Neural cell (in vitro differentiated cells): Measurements from ENCODE around the gene NXNL1. TPM values are rescaled to one million over a fixed set of nuclear protein-coding genes. Genes with fewer than 3 reads are reported as not detected.

Source experiments
- H2AFZ ChIP-seq: fragments of 200-600, 300-800 bp; sonication (generic), shearing (Covaris generic); 2 replicates; pipeline ENCODE4 v1.6.0; 2014; ENCODE audit warnings: low read depth, mild to moderate bottlenecking, antibody characterized with exemption, low read length, moderate library complexity
- H3F3A ChIP-seq: fragments of 200-600 bp; shearing (Covaris generic); 2 replicates; pipeline ENCODE4 v1.6.1; 2016; ENCODE audit warnings: mild to moderate bottlenecking, moderate library complexity, mixed read lengths, antibody characterized with exemption, low read length; ENCODE audit not compliant: insufficient read depth, poor library complexity, severe bottlenecking
- H3K27ac ChIP-seq: fragments of 200-600, 300-800 bp; sonication (generic), shearing (Covaris generic); 2 replicates; pipeline ENCODE4 v1.5.1; 2014; ENCODE audit warnings: mild to moderate bottlenecking, low read length, moderate library complexity
- H3K27me3 ChIP-seq: fragments of 300-800, 200-600 bp; sonication (generic), shearing (Covaris generic); 2 replicates; pipeline ENCODE4 v1.6.0; 2014; ENCODE audit warnings: mild to moderate bottlenecking, low read depth, low read length, moderate library complexity; ENCODE audit not compliant: insufficient read depth
- H3K36me3 ChIP-seq: fragments of 300-800, 200-600 bp; sonication (generic), shearing (Covaris generic); 2 replicates; pipeline ENCODE4 v1.5.1; 2014; ENCODE audit warnings: mild to moderate bottlenecking, antibody characterized with exemption, low read length, moderate library complexity; ENCODE audit not compliant: insufficient read depth
- H3K4me2 ChIP-seq: fragments of 300-800, 200-600 bp; sonication (generic), shearing (Covaris generic); 2 replicates; pipeline ENCODE4 v1.6.0; 2014; ENCODE audit warnings: mild to moderate bottlenecking, low read length
- H3K4me3 ChIP-seq: fragments of 300-800, 200-600 bp; sonication (generic), shearing (Covaris generic); 2 replicates; pipeline ENCODE4 v1.5.1; 2014; ENCODE audit warnings: mild to moderate bottlenecking, low read length, moderate library complexity
- H3K79me2 ChIP-seq: fragments of 200-600 bp; shearing (Covaris generic); replicated peaks from 2 replicates; pipeline ENCODE4 v1.6.0; 2014; ENCODE audit warnings: mild to moderate bottlenecking, low read length, moderate library complexity; ENCODE audit not compliant: insufficient read depth
- H3K9ac ChIP-seq: fragments of 300-800, 200-600 bp; sonication (generic), shearing (Covaris generic); 2 replicates; pipeline ENCODE4 v1.6.1; 2016; ENCODE audit warnings: mild to moderate bottlenecking, low read length, mixed read lengths
- H3K9me2 ChIP-seq: fragments of 200-600 bp; shearing (Covaris generic); 2 replicates; pipeline ENCODE4 v1.6.1; 2016; ENCODE audit warnings: mild to moderate bottlenecking, low read length, mixed read lengths; ENCODE audit not compliant: insufficient read depth
- H3K9me3 ChIP-seq: fragments of 200-600, 300-800 bp; sonication (generic), shearing (Covaris generic); 2 replicates; pipeline ENCODE4 v1.6.1; 2016; ENCODE audit warnings: mild to moderate bottlenecking, mixed run types, low read length, moderate library complexity, mixed read lengths
- H4K20me1 ChIP-seq: fragments of 200-600 bp; shearing (Covaris generic); 2 replicates; pipeline ENCODE4 v1.6.1; 2016; ENCODE audit warnings: mild to moderate bottlenecking, mixed run types; ENCODE audit not compliant: insufficient read depth
- EP300 ChIP-seq: fragments of 450-650 bp; conservative IDR thresholded peaks from 2 replicates; pipeline ENCODE4 v1.6.1; 2014; ENCODE audit warnings: antibody characterized with exemption, mild to moderate bottlenecking, moderate library complexity; ENCODE audit not compliant: poor library complexity, severe bottlenecking
- EZH2 ChIP-seq: fragments of 200-600, 300-800 bp; shearing (Covaris generic), sonication (generic); IDR thresholded peaks from 2 replicates; pipeline ENCODE4 v1.6.1; 2014; ENCODE audit warnings: antibody characterized with exemption, low read length, borderline replicate concordance, mild to moderate bottlenecking; ENCODE audit not compliant: insufficient read depth, poor library complexity, severe bottlenecking
- MXI1 ChIP-seq: fragments of 450-650 bp; conservative IDR thresholded peaks from 2 replicates; pipeline ENCODE4 v1.6.1; 2014; ENCODE audit warnings: antibody characterized with exemption, mild to moderate bottlenecking; ENCODE audit not compliant: poor library complexity, severe bottlenecking
- POLR2AphosphoS5 ChIP-seq: IDR thresholded peaks from 2 replicates; pipeline ENCODE4 v1.6.1; 2012
- RAD21 ChIP-seq: fragments of 450-650 bp; conservative IDR thresholded peaks from 2 replicates; pipeline ENCODE4 v1.6.1; 2014; ENCODE audit warnings: antibody characterized with exemption, mild to moderate bottlenecking, moderate library complexity
- SMC3 ChIP-seq: fragments of 450-650 bp; conservative IDR thresholded peaks from 2 replicates; pipeline ENCODE4 v1.6.1; 2014; ENCODE audit warnings: antibody characterized with exemption, mild to moderate bottlenecking, moderate library complexity; ENCODE audit not compliant: poor library complexity
- TAF1 ChIP-seq: IDR thresholded peaks from 2 replicates; pipeline ENCODE4 v1.6.1; 2012; ENCODE audit warnings: low read depth
- polyA plus RNA-seq: library from polyadenylated mRNA; depleted of rRNA; stranded (reverse); fragments of >200 nt; gene quantifications from 2 replicates; pipeline ENCODE4 v1.2.3, GENCODE V29; 2014
- TF ChIP-seq, protein P1 (sequence below): fragments of 450-650 bp; IDR thresholded peaks from 2 replicates; pipeline ENCODE4 v1.5.1; 2014; ENCODE audit warnings: antibody characterized with exemption, mild to moderate bottlenecking, moderate library complexity; ENCODE audit not compliant: poor library complexity, severe bottlenecking
- TF ChIP-seq, protein P2 (sequence below): IDR thresholded peaks from 2 replicates; pipeline ENCODE4 v1.6.1; 2012; ENCODE audit warnings: borderline replicate concordance

The NXNL1 gene
- polyA plus RNA-seq, 1 donor from 2014 or later, result not detected

DNA sequence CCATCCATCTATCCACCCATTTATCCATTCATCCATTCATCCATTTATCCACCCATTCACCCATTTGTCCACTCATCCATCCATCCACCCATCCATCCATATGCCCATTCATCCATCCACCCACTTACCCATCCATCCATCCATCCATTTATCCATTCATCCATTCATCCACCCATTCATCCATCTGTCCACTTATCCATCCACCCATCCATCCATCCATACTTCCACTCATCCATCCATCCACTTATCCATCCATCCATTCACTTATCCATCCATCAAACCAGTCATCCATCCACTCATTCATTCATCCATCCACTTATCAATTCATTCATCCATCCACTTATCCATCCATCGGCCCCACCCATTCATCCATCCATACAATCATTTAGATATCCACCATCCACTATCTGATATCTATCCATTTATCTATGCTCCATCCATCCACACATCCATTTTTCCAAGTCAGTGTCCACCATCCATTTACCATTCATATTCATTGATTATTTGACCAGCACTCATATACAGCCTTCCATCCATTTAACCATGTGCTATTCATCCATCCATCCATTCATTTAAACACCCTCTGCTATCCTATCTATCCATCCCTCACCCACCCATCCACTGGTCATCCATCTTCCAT lies 15.1 kb downstream of the NXNL1 start:
- H4K20me1 ChIP-seq, result no peaks in the 10 kb centered on the region

DNA sequence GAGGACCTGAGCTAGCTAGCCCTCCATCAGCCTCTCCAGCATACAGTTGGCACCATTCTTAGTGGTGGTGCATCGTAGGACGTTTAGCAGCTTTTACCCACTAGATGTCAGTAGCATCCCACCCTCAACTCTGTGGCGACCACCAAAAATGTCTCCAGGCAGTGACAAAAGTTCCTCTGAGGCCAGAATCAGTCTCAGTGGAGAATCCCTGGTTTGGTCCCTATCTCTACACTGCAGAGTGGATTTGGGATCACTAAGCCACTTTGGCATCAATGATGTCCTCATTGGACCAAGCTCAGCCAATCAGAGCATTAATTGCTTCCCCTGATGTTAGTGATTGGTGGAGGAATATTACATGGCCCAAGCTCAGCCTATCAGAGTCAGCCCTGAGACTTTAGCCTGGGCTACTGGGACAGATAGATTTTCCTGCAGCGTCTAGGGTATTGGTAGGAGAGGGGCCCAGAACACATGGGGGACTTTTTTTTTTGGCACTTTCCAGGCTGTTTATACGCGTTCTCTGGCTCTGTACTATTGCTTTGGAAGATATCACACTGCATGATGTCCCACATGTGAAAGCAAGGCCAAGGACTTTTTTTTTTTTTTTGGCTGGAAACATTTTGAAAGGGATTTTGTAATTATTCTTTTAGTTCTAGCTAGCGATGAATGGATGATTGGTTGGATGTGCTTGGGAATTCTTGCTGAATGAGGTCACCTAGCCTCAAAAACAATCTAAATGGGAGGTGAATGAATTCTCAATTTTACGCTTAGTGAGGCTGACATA lies 19.3 kb downstream of the NXNL1 start:
- TF ChIP-seq, protein P1, sequence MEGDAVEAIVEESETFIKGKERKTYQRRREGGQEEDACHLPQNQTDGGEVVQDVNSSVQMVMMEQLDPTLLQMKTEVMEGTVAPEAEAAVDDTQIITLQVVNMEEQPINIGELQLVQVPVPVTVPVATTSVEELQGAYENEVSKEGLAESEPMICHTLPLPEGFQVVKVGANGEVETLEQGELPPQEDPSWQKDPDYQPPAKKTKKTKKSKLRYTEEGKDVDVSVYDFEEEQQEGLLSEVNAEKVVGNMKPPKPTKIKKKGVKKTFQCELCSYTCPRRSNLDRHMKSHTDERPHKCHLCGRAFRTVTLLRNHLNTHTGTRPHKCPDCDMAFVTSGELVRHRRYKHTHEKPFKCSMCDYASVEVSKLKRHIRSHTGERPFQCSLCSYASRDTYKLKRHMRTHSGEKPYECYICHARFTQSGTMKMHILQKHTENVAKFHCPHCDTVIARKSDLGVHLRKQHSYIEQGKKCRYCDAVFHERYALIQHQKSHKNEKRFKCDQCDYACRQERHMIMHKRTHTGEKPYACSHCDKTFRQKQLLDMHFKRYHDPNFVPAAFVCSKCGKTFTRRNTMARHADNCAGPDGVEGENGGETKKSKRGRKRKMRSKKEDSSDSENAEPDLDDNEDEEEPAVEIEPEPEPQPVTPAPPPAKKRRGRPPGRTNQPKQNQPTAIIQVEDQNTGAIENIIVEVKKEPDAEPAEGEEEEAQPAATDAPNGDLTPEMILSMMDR, result peak; percentile 50
- peak; percentile 48 for TF ChIP-seq RAD21
- peak; percentile 27 for TF ChIP-seq SMC3
- no peak for TF ChIP-seq EZH2
- Histone ChIP-seq H3K79me2 (no peaks in the 10 kb centered on the region), H3K27me3 (no peaks in the 10 kb centered on the region), H2AFZ (no peak overlapping the region), H4K20me1 (no peaks in the 10 kb centered on the region), H3K4me2 (no peak overlapping the region), H3K4me3 (no peak overlapping the region), H3K9me2 (no peaks in the 10 kb centered on the region), H3F3A (no peaks in the 10 kb centered on the region), H3K36me3 (no peaks in the 10 kb centered on the region), H3K9ac (no peak overlapping the region), H3K9me3 (no peaks in the 10 kb centered on the region), H3K27ac (no peak overlapping the region)

More for the DNA sequence above, 15.1 kb downstream of the NXNL1 start:
- Histone ChIP-seq H2AFZ (no peak overlapping the region), H3K4me3 (no peak overlapping the region), H3K27ac (no peak overlapping the region), H3K9me2 (no peaks in the 10 kb centered on the region), H3K36me3 (no peaks in the 10 kb centered on the region), H3K9me3 (no peaks in the 10 kb centered on the region), H3K9ac (no peak overlapping the region), H3K79me2 (no peaks in the 10 kb centered on the region), H3K27me3 (peaks cover 9% of the 10 kb centered on the region), H3F3A (no peaks in the 10 kb centered on the region), H3K4me2 (no peak overlapping the region)
- TF ChIP-seq, protein P2, sequence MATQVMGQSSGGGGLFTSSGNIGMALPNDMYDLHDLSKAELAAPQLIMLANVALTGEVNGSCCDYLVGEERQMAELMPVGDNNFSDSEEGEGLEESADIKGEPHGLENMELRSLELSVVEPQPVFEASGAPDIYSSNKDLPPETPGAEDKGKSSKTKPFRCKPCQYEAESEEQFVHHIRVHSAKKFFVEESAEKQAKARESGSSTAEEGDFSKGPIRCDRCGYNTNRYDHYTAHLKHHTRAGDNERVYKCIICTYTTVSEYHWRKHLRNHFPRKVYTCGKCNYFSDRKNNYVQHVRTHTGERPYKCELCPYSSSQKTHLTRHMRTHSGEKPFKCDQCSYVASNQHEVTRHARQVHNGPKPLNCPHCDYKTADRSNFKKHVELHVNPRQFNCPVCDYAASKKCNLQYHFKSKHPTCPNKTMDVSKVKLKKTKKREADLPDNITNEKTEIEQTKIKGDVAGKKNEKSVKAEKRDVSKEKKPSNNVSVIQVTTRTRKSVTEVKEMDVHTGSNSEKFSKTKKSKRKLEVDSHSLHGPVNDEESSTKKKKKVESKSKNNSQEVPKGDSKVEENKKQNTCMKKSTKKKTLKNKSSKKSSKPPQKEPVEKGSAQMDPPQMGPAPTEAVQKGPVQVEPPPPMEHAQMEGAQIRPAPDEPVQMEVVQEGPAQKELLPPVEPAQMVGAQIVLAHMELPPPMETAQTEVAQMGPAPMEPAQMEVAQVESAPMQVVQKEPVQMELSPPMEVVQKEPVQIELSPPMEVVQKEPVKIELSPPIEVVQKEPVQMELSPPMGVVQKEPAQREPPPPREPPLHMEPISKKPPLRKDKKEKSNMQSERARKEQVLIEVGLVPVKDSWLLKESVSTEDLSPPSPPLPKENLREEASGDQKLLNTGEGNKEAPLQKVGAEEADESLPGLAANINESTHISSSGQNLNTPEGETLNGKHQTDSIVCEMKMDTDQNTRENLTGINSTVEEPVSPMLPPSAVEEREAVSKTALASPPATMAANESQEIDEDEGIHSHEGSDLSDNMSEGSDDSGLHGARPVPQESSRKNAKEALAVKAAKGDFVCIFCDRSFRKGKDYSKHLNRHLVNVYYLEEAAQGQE, result no peak

DNA sequence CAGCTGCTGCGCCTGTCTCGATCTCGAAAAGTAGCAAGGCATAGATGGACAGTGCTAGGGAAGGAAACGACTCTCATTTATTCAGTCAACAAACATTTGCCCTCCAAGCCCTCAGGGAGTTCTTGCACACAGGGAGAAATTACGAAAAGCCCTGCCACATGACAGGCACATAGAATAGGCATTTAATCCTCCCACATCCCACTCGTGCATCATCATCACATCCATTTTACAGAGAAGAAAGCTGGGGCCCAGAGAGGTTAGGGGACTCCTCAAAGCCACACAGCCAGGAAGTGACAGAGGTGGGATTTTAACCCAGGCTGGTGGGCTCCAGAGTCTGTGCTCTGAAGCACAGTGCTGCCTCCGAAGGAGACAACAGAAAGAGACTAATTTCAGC lies 23.9 kb downstream of the NXNL1 start:
- no peak for TF ChIP-seq RAD21
- no peak for TF ChIP-seq POLR2AphosphoS5
- TF ChIP-seq MXI1, result no peak
- TF ChIP-seq TAF1, result no peak
- no peak for TF ChIP-seq EP300
- TF ChIP-seq, protein P1, result no peak
- TF ChIP-seq, protein P2, result no peak
- TF ChIP-seq SMC3, result no peak
- TF ChIP-seq EZH2, result no peak
- Histone ChIP-seq H3K4me2 (no peak overlapping the region), H3K79me2 (no peaks in the 10 kb centered on the region), H3F3A (no peaks in the 10 kb centered on the region), H3K27me3 (no peaks in the 10 kb centered on the region), H3K27ac (no peak overlapping the region), H4K20me1 (no peaks in the 10 kb centered on the region), H3K9me2 (no peaks in the 10 kb centered on the region), H2AFZ (no peak overlapping the region), H3K36me3 (no peaks in the 10 kb centered on the region), H3K4me3 (no peak overlapping the region), H3K9me3 (no peaks in the 10 kb centered on the region), H3K9ac (no peak overlapping the region)
